Right lobe of liver (tissue), 4 donors: Measurements from ENCODE around the gene SIGLEC5.
"Not testable (repeated sequence)": the region's sequence is repeated elsewhere in the genome, so short reads cannot be mapped to it uniquely, and the experiment has no call there.

Experiments used
- CTCF ChIP-seq, 4 donors: fragments of 200-600 bp in 3 of 4; fragments of 450-650 bp in 1 of 4; IDR thresholded peaks; one replicate each; pipeline versions ENCODE4 v1.5.1 to v1.8.0; 2016 to 2022; ENCODE audit warnings: antibody characterized with exemption in 4 of 4, mild to moderate bottlenecking in 2 of 4
- POLR2A ChIP-seq: fragments of 450-650 bp; IDR thresholded peaks from one replicate; pipeline ENCODE4 v1.6.1; 2017; ENCODE audit warnings: antibody characterized with exemption, mild to moderate bottlenecking
- donor health status: DM: no; HTN: no; CAD: no.
- donor health status: DM: no; HTN: no; CAD: no.
- donor health status: DM: no; HTN: yes; CAD: no.

DNA sequence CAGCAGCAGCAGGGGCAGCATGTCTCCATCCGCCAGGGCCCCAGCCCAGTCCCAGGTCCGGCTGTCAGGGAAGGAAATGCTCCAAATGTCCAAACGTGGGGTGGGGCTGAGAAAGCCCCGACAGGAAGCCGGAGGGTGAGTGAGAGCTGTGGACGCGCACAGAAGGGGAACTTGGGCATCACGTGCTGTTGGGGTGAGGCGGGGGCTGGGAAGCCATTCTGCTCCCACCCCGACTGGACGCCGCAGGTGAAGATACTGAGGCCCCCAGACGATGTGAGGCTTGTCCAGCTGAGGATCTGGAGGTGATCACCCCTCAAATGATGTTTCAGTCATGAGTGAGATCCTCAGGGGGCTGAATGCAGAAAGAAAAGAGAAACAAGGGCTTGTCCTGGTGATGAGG is at the start of gene SIGLEC5:
- TF ChIP-seq CTCF (IDR thresholded peaks at IDR 0.05); POLR2A: not testable (repeated sequence)
